ENCODE results near the gene KRR1. TPM values are rescaled to one million over a fixed set of nuclear protein-coding genes. Genes with fewer than 3 reads are reported as not detected.
"Not testable (repeated sequence)": the region's sequence is repeated elsewhere in the genome, so short reads cannot be mapped to it uniquely, and the experiment has no call there.

Gene KRR1
- total RNA-seq, 1 experiment from 2014 or later: 41.6 TPM

GRCh38 chr12:75444429-75445136, 66.8 kb downstream of the KRR1 start:
- Histone ChIP-seq H3K9me2 (ENCODE audit: insufficient read depth) (no peaks in the 10 kb centered on the region), H3K9me3 (ENCODE audit: insufficient read depth, low read depth) (no peaks in the 10 kb centered on the region), H3K79me2 (ENCODE audit: low read depth) (no peaks in the 10 kb centered on the region), H3K27ac (no peak overlapping the region), H3F3A (ENCODE audit: insufficient read depth, low read depth) (no peaks in the 10 kb centered on the region), H3K4me2 (no peak overlapping the region), H4K20me1 (ENCODE audit: insufficient read depth) (no peaks in the 10 kb centered on the region), H3K36me3 (ENCODE audit: low read depth) (no peaks in the 10 kb centered on the region), H3K4me1 (replicated peaks; ENCODE audit: insufficient read depth) (peaks cover 11% of the 10 kb centered on the region), H3K4me3 (no peak overlapping the region), H2AFZ (no peak overlapping the region), H3K27me3 (ENCODE audit: insufficient read depth, low read depth) (no peaks in the 10 kb centered on the region)
- DNase-seq: peak in 1 of 2 experiments; percentile 6
- BruUV-seq (replicated peaks): no TSS peak
- CTCF ChIA-PET: no interaction called here
- intact Hi-C loops (cut with micrococcal nuclease; ENCODE audit: unreplicated experiment): no loop called here
- POLR2A ChIA-PET (ENCODE audit: unreplicated experiment): no interaction called here
- TF ChIP-seq CTCF (conservative IDR thresholded peaks at IDR 0.05) (no peak), EZH2 (IDR thresholded peaks at IDR 0.05; ENCODE audit: low read depth) (no peak)

GRCh38 chr12:75443709-75444108, 67.7 kb downstream of the KRR1 start:
- Histone ChIP-seq H3K27me3 (ENCODE audit: insufficient read depth, low read depth) (no peaks in the 10 kb centered on the region), H3F3A (ENCODE audit: insufficient read depth, low read depth) (no peaks in the 10 kb centered on the region), H3K36me3 (ENCODE audit: low read depth) (no peaks in the 10 kb centered on the region), H3K9me2 (ENCODE audit: insufficient read depth) (no peaks in the 10 kb centered on the region), H3K79me2 (ENCODE audit: low read depth) (no peaks in the 10 kb centered on the region), H2AFZ (no peak overlapping the region), H4K20me1 (ENCODE audit: insufficient read depth) (no peaks in the 10 kb centered on the region), H3K9me3 (ENCODE audit: insufficient read depth, low read depth) (no peaks in the 10 kb centered on the region), H3K4me3 (no peak overlapping the region), H3K4me2 (no peak overlapping the region), H3K4me1 (replicated peaks; ENCODE audit: insufficient read depth) (peaks cover 11% of the 10 kb centered on the region), H3K27ac (no peak overlapping the region)
- POLR2A ChIA-PET (ENCODE audit: unreplicated experiment): no interaction called here
- intact Hi-C loops (cut with micrococcal nuclease; ENCODE audit: unreplicated experiment): no loop called here
- BruUV-seq (replicated peaks): no TSS peak
- DNase-seq: no peak
- TF ChIP-seq EZH2 (IDR thresholded peaks at IDR 0.05; ENCODE audit: low read depth) (no peak), CTCF (conservative IDR thresholded peaks at IDR 0.05) (no peak)
- CTCF ChIA-PET: no interaction called here

GRCh38 chr12:75442454-75442853, 69.0 kb downstream of the KRR1 start:
- H3K9me3 ChIP-seq (ENCODE audit: insufficient read depth, low read depth); H3K9me2 ChIP-seq (ENCODE audit: insufficient read depth); H4K20me1 ChIP-seq (ENCODE audit: insufficient read depth); H3K4me2 ChIP-seq; H3K4me3 ChIP-seq; intact Hi-C loops (cut with micrococcal nuclease; ENCODE audit: unreplicated experiment); POLR2A ChIA-PET (ENCODE audit: unreplicated experiment); H3K27me3 ChIP-seq (ENCODE audit: insufficient read depth, low read depth); H3K4me1 ChIP-seq (replicated peaks; ENCODE audit: insufficient read depth); H3K79me2 ChIP-seq (ENCODE audit: low read depth); H3K27ac ChIP-seq; BruUV-seq (replicated peaks); H3K36me3 ChIP-seq (ENCODE audit: low read depth); H3F3A ChIP-seq (ENCODE audit: insufficient read depth, low read depth); DNase-seq; H2AFZ ChIP-seq; CTCF ChIA-PET: not testable (repeated sequence)

- H3K79me2 ChIP-seq (ENCODE audit: low read depth); H3K36me3 ChIP-seq (ENCODE audit: low read depth); H3K9me2 ChIP-seq (ENCODE audit: insufficient read depth); H3F3A ChIP-seq (ENCODE audit: insufficient read depth, low read depth); H4K20me1 ChIP-seq (ENCODE audit: insufficient read depth); CTCF ChIA-PET; H3K4me1 ChIP-seq (replicated peaks; ENCODE audit: insufficient read depth); POLR2A ChIA-PET (ENCODE audit: unreplicated experiment); H2AFZ ChIP-seq; H3K9me3 ChIP-seq (ENCODE audit: insufficient read depth, low read depth); intact Hi-C loops (cut with micrococcal nuclease; ENCODE audit: unreplicated experiment); H3K27ac ChIP-seq; H3K27me3 ChIP-seq (ENCODE audit: insufficient read depth, low read depth); H3K4me2 ChIP-seq; H3K4me3 ChIP-seq; DNase-seq; BruUV-seq (replicated peaks): not testable (repeated sequence)
Measured at GRCh38 chr12:75441687-75442449, 69.5 kb downstream of the KRR1 start.

Other genes with a start within 250 kb of the KRR1 start
- 18.9 and 19.8 TPM in 2 replicates for gene CAPS2, start 181.3 kb downstream of the KRR1 start, total RNA-seq (2021)
- gene GLIPR1L1, start 176.9 kb downstream of the KRR1 start, total RNA-seq (2021): not detected in 2 replicates
- gene GLIPR1L2, start 120.5 kb downstream of the KRR1 start, total RNA-seq (2021): 0.30 TPM in 1 of 2 replicates, not detected in the other
- 6.2 and 14.1 TPM in 2 replicates for gene GLIPR1, start 30.9 kb downstream of the KRR1 start, total RNA-seq (2021)

Data from PC-9 (cell line).